Body of pancreas (tissue), 4 donors: ENCODE data around the gene RNF169. TPM values are rescaled to one million over a fixed set of nuclear protein-coding genes. Genes with fewer than 3 reads are reported as not detected.

ENCODE experiments used
- microRNA-seq, 2 donors: library from miRNA; unstranded; fragments of <30 nt; microRNA quantifications; one replicate each; pipeline ENCODE4, GENCODE V29; 2016; ENCODE audit warnings: borderline number of aligned reads in 2 of 2, borderline replicate concordance in 2 of 2
- small RNA-seq: library from RNA; depleted of rRNA; stranded (forward); fragments of <200 nt; gene quantifications from one replicate; pipeline ENCODE3, GENCODE V24; 2016
- total RNA-seq, 2 donors: library from RNA; depleted of rRNA; stranded (reverse); fragments of >200 nt; gene quantifications; one replicate each; pipeline ENCODE4 v1.1.0, GENCODE V29; 2016

RNF169 gene
- total RNA-seq, 2 donors from 2014 or later: 10.2 to 15.0 TPM

Small RNA genes within 50 kb of the gene (microRNA-seq; reads per million reads assigned to microRNA genes)
- 0 reads per million in 2 donors for gene MIR4696

Small RNA genes within 50 kb of the gene (small RNA-seq; reads per million reads assigned to genes)
- gene MIR4696 (not detected), gene RN7SL239P (not detected)

Other genes with a start within 250 kb of the RNF169 start
- gene POLD3, start 156.3 kb upstream of the RNF169 start, total RNA-seq: 10 to 100 TPM in 1 of 2 donors, 1 to 10 TPM in 1; 9.3 to 13.8 TPM
- gene CHRDL2, start 17.4 kb upstream of the RNF169 start, total RNA-seq: not detected
- gene XRRA1, start 200.2 kb downstream of the RNF169 start, total RNA-seq: 10 to 100 TPM; 15.6 to 35.3 TPM
- 10 to 100 TPM; 15.5 to 30.4 TPM for gene SPCS2, start 200.4 kb downstream of the RNF169 start, total RNA-seq
- 1 to 10 TPM; 1.6 to 8.6 TPM for gene NEU3, start 240.1 kb downstream of the RNF169 start, total RNA-seq